Peyer's patch (tissue), 4 donors: ENCODE results near the gene PDK2. TPM values are rescaled to one million over a fixed set of nuclear protein-coding genes. Genes with fewer than 3 reads are reported as not detected.
A peak's percentile ranks its signal among the peaks of the same experiment; 100 is the strongest.

Source experiments
- DNase-seq, 3 donors: peaks; one replicate each; pipeline ENCODE4 v3.0.0-alpha.2; 2017 to 2019
- H3K27ac ChIP-seq, 4 donors: fragments of 200-600 bp; sonication (generic); one replicate each; pipeline ENCODE4 v1.5.1; 2016 to 2019
- H3K27me3 ChIP-seq, 2 donors: fragments of 200-600 bp; sonication (generic); one replicate each; pipeline ENCODE4 v1.5.1; 2019
- H3K36me3 ChIP-seq, 3 donors: fragments of 200-600 bp; sonication (generic); one replicate each; pipeline ENCODE4 v1.5.1; 2016 to 2019
- H3K4me1 ChIP-seq, 4 donors: fragments of 200-600 bp; sonication (generic); one replicate each; pipeline ENCODE4 v1.5.1; 2016 to 2019
- H3K4me3 ChIP-seq, 4 donors: fragments of 200-600 bp; sonication (generic); 1 replicate in 3 of 4; 2 replicates in 1 of 4; pipeline ENCODE4 v1.5.1; 2016 to 2019; ENCODE audit warnings: mild to moderate bottlenecking in 1 of 4
- H3K9me3 ChIP-seq, 4 donors: fragments of 200-600 bp; sonication (generic); one replicate each; pipeline ENCODE4 v1.5.1; 2016 to 2019; ENCODE audit warnings: mild to moderate bottlenecking in 1 of 4
- CTCF ChIP-seq, 6 experiments: fragments of 450-650 bp in 4 of 6; fragments of 200-600 bp in 2 of 6; sonication (generic) in 1 of 6; IDR thresholded peaks; one replicate each; pipeline ENCODE4 v1.5.1; 2017 to 2019; ENCODE audit warnings: antibody characterized with exemption in 6 of 6, mild to moderate bottlenecking in 3 of 6, moderate library complexity in 1 of 6
- POLR2A ChIP-seq, 2 donors: fragments of 450-650 bp; IDR thresholded peaks; one replicate each; pipeline ENCODE4 v1.5.1; 2017; ENCODE audit warnings: antibody characterized with exemption in 2 of 2, mild to moderate bottlenecking in 2 of 2, moderate library complexity in 2 of 2
- total RNA-seq, 4 donors: library from RNA; depleted of rRNA; stranded (reverse); fragments of >200 nt; gene quantifications; one replicate each; pipeline ENCODE4 v1.1.0, GENCODE V29; 2016

PDK2 gene
- total RNA-seq, 4 donors from 2014 or later, result 23.1 to 283 (median 164) TPM

GRCh38 chr17:50152736-50153135, 57.6 kb downstream of the PDK2 start:
- H3K9me3 ChIP-seq, result no peaks in the 10 kb centered on the region
- no peak for TF ChIP-seq POLR2A (IDR thresholded peaks at IDR 0.05)
- no peak for TF ChIP-seq CTCF (IDR thresholded peaks at IDR 0.05)
- no peak for DNase-seq
- H3K4me3 ChIP-seq, result no peak overlapping the region
- H3K27ac ChIP-seq, result peak overlapping the region; percentile 86 to 99 (median 96)
- H3K4me1 ChIP-seq, result peaks cover 0 to 43% (median 2%) of the 10 kb centered on the region in 4 donors
- no peaks in the 10 kb centered on the region for H3K27me3 ChIP-seq
- H3K36me3 ChIP-seq, result no peaks in the 10 kb centered on the region

- peaks cover 0 to 35% (median 2%) of the 10 kb centered on the region in 4 donors for H3K4me1 ChIP-seq
- no peak overlapping the region for H3K4me3 ChIP-seq
- TF ChIP-seq CTCF (IDR thresholded peaks at IDR 0.05) (no peak), POLR2A (IDR thresholded peaks at IDR 0.05) (no peak)
- H3K9me3 ChIP-seq, result no peaks in the 10 kb centered on the region
- no peaks in the 10 kb centered on the region for H3K36me3 ChIP-seq
- DNase-seq, result no peak
- no peaks in the 10 kb centered on the region for H3K27me3 ChIP-seq
- peak overlapping the region; percentile 5 to 97 (median 64) for H3K27ac ChIP-seq
Observed at GRCh38 chr17:50153650-50154575, 58.8 kb downstream of the PDK2 start.

GRCh38 chr17:50154604-50155003, 59.5 kb downstream of the PDK2 start:
- no peaks in the 10 kb centered on the region for H3K9me3 ChIP-seq
- no peaks in the 10 kb centered on the region for H3K36me3 ChIP-seq
- H3K27ac ChIP-seq, result peak overlapping the region; percentile 32 to 97 (median 68)
- peaks cover 0 to 35% (median 2%) of the 10 kb centered on the region in 4 donors for H3K4me1 ChIP-seq
- H3K27me3 ChIP-seq, result no peaks in the 10 kb centered on the region
- H3K4me3 ChIP-seq, result no peak overlapping the region
- no peak for DNase-seq
- TF ChIP-seq POLR2A (IDR thresholded peaks at IDR 0.05), result no peak
- TF ChIP-seq CTCF (IDR thresholded peaks at IDR 0.05), result no peak

- Histone ChIP-seq H3K9me3 (no peaks in the 10 kb centered on the region), H3K27me3 (no peaks in the 10 kb centered on the region), H3K4me3 (no peak overlapping the region), H3K4me1 (peaks cover 0 to 35% (median 2%) of the 10 kb centered on the region in 4 donors), H3K36me3 (no peaks in the 10 kb centered on the region), H3K27ac (peak overlapping the region; percentile 32 to 57 (median 36))
- TF ChIP-seq CTCF (IDR thresholded peaks at IDR 0.05) (no peak), POLR2A (IDR thresholded peaks at IDR 0.05) (no peak)
- no peak for DNase-seq
Observed at GRCh38 chr17:50155115-50155819, 60.1 kb downstream of the PDK2 start.

GRCh38 chr17:50157891-50158290, 62.7 kb downstream of the PDK2 start:
- TF ChIP-seq CTCF (IDR thresholded peaks at IDR 0.05) (no peak), POLR2A (IDR thresholded peaks at IDR 0.05) (no peak)
- Histone ChIP-seq H3K36me3 (no peaks in the 10 kb centered on the region), H3K4me1 (peaks cover 0 to 32% (median 2%) of the 10 kb centered on the region in 4 donors), H3K27me3 (no peaks in the 10 kb centered on the region), H3K27ac (no peak overlapping the region), H3K4me3 (no peak overlapping the region), H3K9me3 (no peaks in the 10 kb centered on the region)
- DNase-seq, result no peak
